Endothelial cell of umbilical vein (primary cell): Measurements from ENCODE around the gene PTPN22. TPM values are rescaled to one million over a fixed set of nuclear protein-coding genes. Genes with fewer than 3 reads are reported as not detected.

Source experiments
- BruUV-seq: library from RNA; stranded (reverse); fragments of 400-500 nt; replicated peaks from 2 replicates; lab custom pipeline; 2021; lab: Mats Ljungman, UMichigan
- CTCF ChIA-PET: fragments of 300-600, 350-600 bp; sonication (Branson Sonifier 250); formaldehyde crosslinking; loops from one replicate; lab custom pipeline; 2021; ENCODE audit warnings: antibody characterized with exemption, inconsistent platforms; lab: Charles Lee
- POLR2A ChIA-PET: fragments of 300-600, 350-600 bp; sonication (Branson Sonifier 250); formaldehyde crosslinking; loops from one replicate; lab custom pipeline; 2021; ENCODE audit warnings: antibody characterized with exemption, inconsistent platforms; lab: Charles Lee
- DNase-seq: peaks from one replicate; pipeline ENCODE4 v3.0.0-alpha.2; 2011; ENCODE audit warnings: low read depth, low spot score
- FAIRE-seq: peaks from 2 replicates; lab custom pipeline; 2011; peaks lifted over from hg19 to GRCh38; lab: Jason Lieb, UNC
- H2AFZ ChIP-seq: 2 replicates; pipeline ENCODE4 v1.6.0; 2012; ENCODE audit warnings: low read depth, low read length, control low read depth, inconsistent platforms
- H3K27ac ChIP-seq: 2 replicates; pipeline ENCODE4 v1.5.1; 2011; ENCODE audit warnings: low read depth, mild to moderate bottlenecking, control low read depth, low read length, moderate library complexity; ENCODE audit not compliant: insufficient read depth
- H3K27me3 ChIP-seq, 2 experiments: 2 replicates each; pipeline versions ENCODE4 v1.6.0 to v1.6.1; 2011; ENCODE audit warnings: low read length in 2 of 2, mixed read lengths in 1 of 2; ENCODE audit not compliant: control insufficient read depth in 2 of 2, insufficient read depth in 2 of 2
- H3K36me3 ChIP-seq, 2 experiments: 2 replicates in 1 of 2; 3 replicates in 1 of 2; pipeline ENCODE4 v1.5.1; 2011; ENCODE audit warnings: low read length in 2 of 2, mild to moderate bottlenecking in 1 of 2, moderate library complexity in 1 of 2; ENCODE audit not compliant: control insufficient read depth in 2 of 2, insufficient read depth in 2 of 2; ENCODE audit errors: extremely low read depth in 1 of 2
- H3K4me1 ChIP-seq: 3 replicates; pipeline ENCODE4 v1.5.1; 2011; ENCODE audit warnings: mild to moderate bottlenecking, low read length; ENCODE audit not compliant: control insufficient read depth, insufficient read depth; ENCODE audit errors: extremely low read depth
- H3K4me2 ChIP-seq: 2 replicates; pipeline ENCODE4 v1.6.1; 2011; ENCODE audit warnings: low read length, control low read depth, mixed read lengths; ENCODE audit not compliant: insufficient read depth
- H3K4me3 ChIP-seq, 3 experiments: fragments of 200-600 bp in 1 of 3; sonication (generic), shearing (Covaris generic) in 1 of 3; replicated peaks in 1 of 3; 2 replicates each; pipeline ENCODE4 v1.5.1; 2011 to 2016; ENCODE audit warnings: control low read depth in 3 of 3, low read length in 3 of 3, mild to moderate bottlenecking in 2 of 3, inconsistent platforms in 1 of 3, low read depth in 1 of 3, moderate library complexity in 1 of 3; ENCODE audit not compliant: insufficient read depth in 1 of 3
- H3K79me2 ChIP-seq: 2 replicates; pipeline ENCODE4 v1.6.0; 2012; ENCODE audit warnings: low read length, inconsistent platforms; ENCODE audit not compliant: control insufficient read depth, insufficient read depth
- H3K9ac ChIP-seq: replicated peaks from 2 replicates; pipeline ENCODE3; 2011; ENCODE audit warnings: low read length, control low read depth; ENCODE audit not compliant: insufficient read depth; ENCODE audit errors: extremely low read depth
- H3K9me1 ChIP-seq: replicated peaks from 3 replicates; pipeline ENCODE4 v1.6.0; 2011; ENCODE audit warnings: mild to moderate bottlenecking, low read length; ENCODE audit not compliant: control insufficient read depth, insufficient read depth; ENCODE audit errors: extremely low read depth
- H3K9me3 ChIP-seq: replicated peaks from 2 replicates; pipeline ENCODE4 v1.5.1; 2012; ENCODE audit warnings: low read length, inconsistent platforms; ENCODE audit not compliant: control insufficient read depth, insufficient read depth
- H4K20me1 ChIP-seq: replicated peaks from 2 replicates; pipeline ENCODE3; 2011; ENCODE audit warnings: mild to moderate bottlenecking, low read length; ENCODE audit not compliant: control insufficient read depth, insufficient read depth; ENCODE audit errors: extremely low read depth
- FOS ChIP-seq: IDR thresholded peaks from 2 replicates; pipeline ENCODE4 v1.6.1; 2011; ENCODE audit warnings: mild to moderate bottlenecking, low read length, moderate library complexity, borderline replicate concordance; ENCODE audit not compliant: insufficient read depth
- MYC ChIP-seq: IDR thresholded peaks from one replicate; pipeline ENCODE4 v1.6.1; 2011; ENCODE audit warnings: mild to moderate bottlenecking, low read depth, low read length
- POLR2A ChIP-seq: IDR thresholded peaks from 2 replicates; pipeline ENCODE4 v1.6.1; 2012; ENCODE audit warnings: low read depth, mild to moderate bottlenecking, control low read depth, low read length
- POLR2AphosphoS5 ChIP-seq: IDR thresholded peaks from 2 replicates; pipeline ENCODE4 v1.6.1; 2012; ENCODE audit warnings: low read depth, mild to moderate bottlenecking, control low read depth, low read length, moderate library complexity; ENCODE audit not compliant: insufficient read depth
- dilution Hi-C: fragments of 300-500 bp; cut with MboI; formaldehyde crosslinking; loops from one replicate; pipeline ENCODE4 v1.15.0; 2019; ENCODE audit warnings: low sequenced_read_pairs; ENCODE audit not compliant: extremely low pct_ligation_motif_present
- intact Hi-C: fragments of 100-400 bp; cut with micrococcal nuclease; formaldehyde crosslinking; loops from one replicate; pipeline ENCODE4 v1.10.0; 2022
- polyA plus RNA-seq, 4 experiments: library from polyadenylated mRNA; depleted of rRNA in 3 of 4; stranded (reverse) in 3 of 4; unstranded in 1 of 4; fragments of >200 nt; gene quantifications; 2 replicates each; pipeline versions ENCODE4 v1.2.1 to v1.2.3, GENCODE V29; 2011 to 2012; ENCODE audit warnings: missing spikeins in 1 of 4
- total RNA-seq: library from RNA; stranded (reverse); gene quantifications from 2 replicates; pipeline ENCODE4 v1.2.3, GENCODE V29; 2021
- TF ChIP-seq, protein P1 (sequence below), 2 donors: IDR thresholded peaks; 1 replicate in 1 of 2; 2 replicates in 1 of 2; pipeline ENCODE4 v1.5.1; 2011; ENCODE audit warnings: low read length in 2 of 2, mild to moderate bottlenecking in 2 of 2, moderate library complexity in 2 of 2, control low read depth in 1 of 2, inconsistent platforms in 1 of 2, low read depth in 1 of 2; ENCODE audit not compliant: insufficient read depth in 1 of 2; ENCODE audit errors: extremely low read depth in 1 of 2
- TF ChIP-seq, protein P2 (sequence below): IDR thresholded peaks from 2 replicates; pipeline ENCODE4 v1.6.1; 2011; ENCODE audit not compliant: insufficient read depth, insufficient read length

The PTPN22 gene
- total and polyA plus RNA-seq, 2 donors (not counting 3 experiments of a cell fraction or from before 2014, with no cell fraction given), result not detected

DNA sequence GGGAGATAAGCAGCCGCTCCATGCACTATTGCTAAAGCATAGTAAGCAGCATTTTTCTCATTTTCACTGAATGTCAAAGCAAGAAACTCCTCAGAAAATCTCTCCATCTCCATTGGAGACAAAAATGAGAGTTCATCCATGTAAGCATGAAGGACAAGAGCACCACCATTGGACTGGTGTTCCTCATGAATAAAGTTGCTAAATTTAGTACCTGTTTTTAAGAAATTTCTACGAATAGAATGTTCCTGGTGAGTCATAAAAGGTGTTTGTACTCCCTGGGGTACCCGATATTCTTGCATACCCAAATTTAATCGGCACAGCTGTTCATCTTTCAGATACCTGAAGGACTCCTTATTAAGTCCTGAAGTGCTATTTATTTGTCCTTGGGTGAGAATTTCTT, 74.0 kb downstream of the PTPN22 start:
- Histone ChIP-seq H3K27ac (no peak overlapping the region), H3K9me3 (no peaks in the 10 kb centered on the region), H3K36me3 (peaks cover 2% of the 10 kb centered on the region in 2 experiments), H2AFZ (no peak overlapping the region), H4K20me1 (no peaks in the 10 kb centered on the region), H3K9me1 (no peaks in the 10 kb centered on the region), H3K79me2 (peaks cover 48% of the 10 kb centered on the region), H3K27me3 (no peaks in the 10 kb centered on the region), H3K9ac (no peak overlapping the region), H3K4me1 (peaks cover 5% of the 10 kb centered on the region), H3K4me3 (no peak overlapping the region), H3K4me2 (no peak overlapping the region)
- no peak for TF ChIP-seq POLR2A
- no peak for TF ChIP-seq FOS
- no peak for TF ChIP-seq POLR2AphosphoS5
- TF ChIP-seq MYC, result no peak
- TF ChIP-seq, protein P1, sequence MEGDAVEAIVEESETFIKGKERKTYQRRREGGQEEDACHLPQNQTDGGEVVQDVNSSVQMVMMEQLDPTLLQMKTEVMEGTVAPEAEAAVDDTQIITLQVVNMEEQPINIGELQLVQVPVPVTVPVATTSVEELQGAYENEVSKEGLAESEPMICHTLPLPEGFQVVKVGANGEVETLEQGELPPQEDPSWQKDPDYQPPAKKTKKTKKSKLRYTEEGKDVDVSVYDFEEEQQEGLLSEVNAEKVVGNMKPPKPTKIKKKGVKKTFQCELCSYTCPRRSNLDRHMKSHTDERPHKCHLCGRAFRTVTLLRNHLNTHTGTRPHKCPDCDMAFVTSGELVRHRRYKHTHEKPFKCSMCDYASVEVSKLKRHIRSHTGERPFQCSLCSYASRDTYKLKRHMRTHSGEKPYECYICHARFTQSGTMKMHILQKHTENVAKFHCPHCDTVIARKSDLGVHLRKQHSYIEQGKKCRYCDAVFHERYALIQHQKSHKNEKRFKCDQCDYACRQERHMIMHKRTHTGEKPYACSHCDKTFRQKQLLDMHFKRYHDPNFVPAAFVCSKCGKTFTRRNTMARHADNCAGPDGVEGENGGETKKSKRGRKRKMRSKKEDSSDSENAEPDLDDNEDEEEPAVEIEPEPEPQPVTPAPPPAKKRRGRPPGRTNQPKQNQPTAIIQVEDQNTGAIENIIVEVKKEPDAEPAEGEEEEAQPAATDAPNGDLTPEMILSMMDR (IDR thresholded peaks at IDR 0.05; ENCODE audit: extremely low read depth in 1 of 2, insufficient read depth in 1 of 2, low read depth in 1 of 2, low read length in 2 of 2), result no peak
- TF ChIP-seq, protein P2, sequence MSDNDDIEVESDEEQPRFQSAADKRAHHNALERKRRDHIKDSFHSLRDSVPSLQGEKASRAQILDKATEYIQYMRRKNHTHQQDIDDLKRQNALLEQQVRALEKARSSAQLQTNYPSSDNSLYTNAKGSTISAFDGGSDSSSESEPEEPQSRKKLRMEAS, result no peak
- ChIA-PET CTCF (interaction anchor here (1.2 kb wide), 1 partner anchor 8 kb away, joined by 3 read pairs; no protein-coding TSS in a partner anchor), POLR2A (no interaction called here)
- DNase-seq (no peak), FAIRE-seq (no peak)
- intact Hi-C loops (no loop called here), dilution Hi-C loops (no loop called here)
- BruUV-seq, result TSS peak; percentile 9
